Activated naive CD4-positive, alpha-beta T cell treated with anti-CD3 and anti-CD28 coated beads, Interleukin-2, amount 10 ng/mL, durations not matched to agents 7 days and 5 days (primary cell): ENCODE measurements around the gene BTBD19.
"Not testable (repeated sequence)": the region's sequence is repeated elsewhere in the genome, so short reads cannot be mapped to it uniquely, and the experiment has no call there.

Experiments
- CTCF ChIA-PET: fragments of 350-600 bp; sonication (Branson Sonifier 250); formaldehyde crosslinking; loops from one replicate; lab custom pipeline; 2021; ENCODE audit warnings: antibody characterized with exemption; lab: Charles Lee
- DNase-seq: peaks from one replicate; pipeline ENCODE4 v3.0.0-alpha.2; 2020
- H3K27ac Mint-ChIP-seq: one replicate; pipeline ENCODE4 v1.8.0; 2021; ENCODE audit warnings: mild to moderate bottlenecking, moderate library complexity, mixed read lengths
- H3K27me3 Mint-ChIP-seq: one replicate; pipeline ENCODE4 v1.8.0; 2021; ENCODE audit warnings: mild to moderate bottlenecking, mixed read lengths
- H3K36me3 Mint-ChIP-seq: one replicate; pipeline ENCODE4 v1.8.0; 2021; ENCODE audit warnings: mixed read lengths
- H3K4me1 Mint-ChIP-seq: one replicate; pipeline ENCODE4 v1.8.0; 2021; ENCODE audit warnings: mixed read lengths
- H3K4me3 Mint-ChIP-seq: one replicate; pipeline ENCODE4 v1.8.0; 2021; ENCODE audit warnings: mild to moderate bottlenecking, moderate library complexity, mixed read lengths
- H3K9me3 Mint-ChIP-seq: one replicate; pipeline ENCODE4 v1.8.0; 2021; ENCODE audit warnings: mixed read lengths

BTBD19 gene

DNA sequence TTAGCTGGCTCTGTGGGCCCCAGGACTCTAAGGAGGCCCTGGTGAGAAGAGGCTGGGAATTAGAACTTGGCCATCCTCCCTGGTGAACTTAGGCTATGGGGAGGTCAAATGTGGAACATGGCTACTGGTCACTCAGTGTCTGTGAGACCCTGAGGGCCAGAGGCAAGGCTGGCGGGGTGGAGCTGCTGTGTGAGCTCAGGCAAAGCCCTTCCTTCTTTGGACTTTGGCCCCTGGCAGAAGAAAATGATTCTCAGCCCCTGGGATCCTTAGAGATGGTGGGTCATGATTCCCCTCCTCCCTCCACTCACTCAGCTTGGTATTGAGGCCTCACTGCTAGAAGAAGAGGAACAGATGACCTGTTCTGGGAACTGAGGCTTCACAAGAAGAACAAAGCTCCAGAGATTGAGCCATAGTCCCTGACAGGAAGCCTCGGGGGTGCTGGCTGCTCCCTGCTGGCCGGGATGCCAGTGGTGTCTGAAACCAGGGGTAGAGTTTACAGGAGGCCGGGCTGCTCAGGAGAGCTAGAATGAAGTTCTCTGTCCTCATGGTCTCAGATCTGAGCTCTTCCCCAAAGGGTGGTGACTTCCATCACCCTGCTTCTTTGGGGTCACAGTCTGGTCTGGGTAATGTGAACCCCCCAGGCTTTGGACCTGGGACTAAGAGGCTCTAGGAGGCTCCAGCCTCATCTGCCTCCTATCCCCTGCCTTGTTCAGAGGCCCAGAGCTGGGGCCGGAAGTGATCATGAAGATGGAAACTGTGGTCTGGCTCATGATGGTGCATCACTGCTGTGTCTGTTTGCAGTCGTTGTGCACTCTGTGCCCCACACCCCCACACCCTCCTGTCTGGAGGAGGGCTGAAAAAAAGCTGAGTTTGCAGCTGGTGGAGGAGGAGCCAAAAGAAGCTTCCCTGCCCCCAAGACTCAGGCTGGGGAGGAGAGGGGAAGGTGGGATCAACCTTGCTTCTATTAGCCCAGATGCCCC lies 905 bp downstream of the BTBD19 start:
- CTCF ChIA-PET = interaction anchor here (0.8 to 4.5 kb wide), 10 partner anchors 9 to 91 kb away, joined by 3 to 39 read pairs (median 8); partner anchors contain the start of genes BEST4, PLK3 and RNU5D-1
- DNase-seq = peak; percentile 94
- Mint-ChIP-seq H3K4me1 (peaks cover 82% of the 10 kb centered on the region), H3K9me3 (no peaks in the 10 kb centered on the region), H3K27me3 (no peaks in the 10 kb centered on the region), H3K36me3 (peaks cover 49% of the 10 kb centered on the region), H3K27ac (peak overlapping the region; percentile 99), H3K4me3 (peak overlapping the region; percentile 67)

DNA sequence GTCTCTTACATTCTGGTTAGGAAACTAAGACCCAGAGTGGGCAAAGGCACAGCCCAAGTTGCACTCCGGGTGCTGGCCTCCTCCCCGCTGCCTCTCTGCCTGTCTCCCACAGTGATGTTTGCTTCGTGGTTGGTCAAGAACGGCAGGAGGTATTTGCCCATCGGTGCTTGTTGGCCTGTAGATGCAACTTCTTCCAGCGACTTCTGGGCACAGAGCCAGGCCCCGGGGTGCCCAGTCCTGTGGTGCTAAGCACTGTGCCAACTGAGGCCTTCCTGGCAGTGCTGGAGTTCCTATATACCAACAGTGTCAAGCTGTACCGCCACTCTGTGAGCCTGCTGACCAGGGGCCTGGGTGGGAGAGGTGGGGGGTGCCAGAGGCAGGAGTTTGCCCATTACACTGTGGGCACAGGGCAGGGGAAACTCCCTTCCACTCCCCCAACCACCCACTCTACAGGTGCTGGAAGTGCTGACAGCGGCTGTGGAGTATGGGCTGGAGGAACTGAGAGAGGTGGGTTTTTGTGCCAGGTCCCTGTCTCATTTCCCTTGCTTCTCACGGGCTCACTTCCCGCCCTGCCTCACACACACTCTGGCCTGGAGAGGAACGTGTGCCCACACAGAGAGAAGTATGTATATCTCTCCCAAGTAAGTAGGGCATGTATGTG lies 1.9 kb downstream of the BTBD19 start:
- CTCF ChIA-PET = interaction anchor here (0.8 to 4.5 kb wide), 8 partner anchors 9 to 92 kb away, joined by 3 to 39 read pairs (median 9); partner anchors contain the start of genes BEST4, PLK3 and RNU5D-1
- Mint-ChIP-seq H3K27me3 (no peaks in the 10 kb centered on the region), H3K27ac (peak overlapping the region; percentile 99), H3K36me3 (peaks cover 48% of the 10 kb centered on the region), H3K4me1 (peaks cover 81% of the 10 kb centered on the region), H3K9me3 (no peaks in the 10 kb centered on the region), H3K4me3 (no peak overlapping the region)
- DNase-seq = no peak

DNA sequence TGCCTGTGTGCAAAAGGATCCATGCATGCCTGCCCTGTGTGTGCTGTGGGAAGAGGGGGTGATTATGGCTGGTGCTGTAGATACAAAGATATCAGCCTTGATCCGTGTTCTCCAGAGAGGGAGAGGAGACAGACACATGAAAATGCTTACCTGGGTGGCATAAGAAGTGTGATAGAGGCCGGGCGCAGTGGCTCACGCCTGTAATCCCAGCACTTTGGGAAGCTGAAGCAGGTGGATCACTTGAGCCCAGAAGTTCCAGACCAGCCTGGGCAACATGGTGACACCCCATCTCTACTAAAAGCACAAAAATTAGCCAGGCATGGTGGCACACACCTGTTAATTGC lies 2.4 kb downstream of the BTBD19 start:
- H3K4me3 Mint-ChIP-seq, DNase-seq, H3K9me3 Mint-ChIP-seq, H3K27me3 Mint-ChIP-seq: not testable (repeated sequence)
- Mint-ChIP-seq H3K36me3 (peaks cover 44% of the 10 kb centered on the region), H3K4me1 (peaks cover 82% of the 10 kb centered on the region), H3K27ac (peak overlapping the region; percentile 99)
- CTCF ChIA-PET = interaction anchor here (4.1 to 4.5 kb wide), 2 partner anchors 8 to 10 kb away, joined by 35 to 39 read pairs; partner anchors contain the start of gene PLK3

DNA sequence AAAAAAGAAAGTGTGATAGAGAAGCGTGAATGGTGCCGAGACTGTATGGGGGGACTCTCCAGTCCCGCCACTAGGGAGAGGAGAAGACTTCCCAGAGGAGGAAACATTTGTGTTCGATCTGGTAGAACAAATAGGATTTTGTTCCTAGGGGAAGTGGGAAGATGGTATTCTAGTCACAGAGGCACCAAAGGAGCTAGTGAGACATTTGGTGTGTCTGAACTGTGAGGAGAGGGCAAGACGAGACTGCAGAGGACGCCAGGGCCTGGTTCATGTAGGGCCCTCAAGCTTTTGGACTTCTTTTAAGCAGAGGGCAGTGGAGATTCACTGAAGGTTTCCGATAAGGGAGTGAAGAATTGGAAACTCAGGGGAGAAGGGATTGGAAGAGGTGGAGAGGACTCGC lies 2.9 kb downstream of the BTBD19 start:
- Mint-ChIP-seq H3K4me3 (no peak overlapping the region), H3K36me3 (peaks cover 43% of the 10 kb centered on the region), H3K27me3 (no peaks in the 10 kb centered on the region), H3K4me1 (peaks cover 81% of the 10 kb centered on the region), H3K27ac (peak overlapping the region; percentile 99), H3K9me3 (no peaks in the 10 kb centered on the region)
- no peak for DNase-seq
- CTCF ChIA-PET = interaction anchor here (4.1 to 4.5 kb wide), 2 partner anchors 8 to 11 kb away, joined by 35 to 39 read pairs; partner anchors contain the start of gene PLK3

DNA sequence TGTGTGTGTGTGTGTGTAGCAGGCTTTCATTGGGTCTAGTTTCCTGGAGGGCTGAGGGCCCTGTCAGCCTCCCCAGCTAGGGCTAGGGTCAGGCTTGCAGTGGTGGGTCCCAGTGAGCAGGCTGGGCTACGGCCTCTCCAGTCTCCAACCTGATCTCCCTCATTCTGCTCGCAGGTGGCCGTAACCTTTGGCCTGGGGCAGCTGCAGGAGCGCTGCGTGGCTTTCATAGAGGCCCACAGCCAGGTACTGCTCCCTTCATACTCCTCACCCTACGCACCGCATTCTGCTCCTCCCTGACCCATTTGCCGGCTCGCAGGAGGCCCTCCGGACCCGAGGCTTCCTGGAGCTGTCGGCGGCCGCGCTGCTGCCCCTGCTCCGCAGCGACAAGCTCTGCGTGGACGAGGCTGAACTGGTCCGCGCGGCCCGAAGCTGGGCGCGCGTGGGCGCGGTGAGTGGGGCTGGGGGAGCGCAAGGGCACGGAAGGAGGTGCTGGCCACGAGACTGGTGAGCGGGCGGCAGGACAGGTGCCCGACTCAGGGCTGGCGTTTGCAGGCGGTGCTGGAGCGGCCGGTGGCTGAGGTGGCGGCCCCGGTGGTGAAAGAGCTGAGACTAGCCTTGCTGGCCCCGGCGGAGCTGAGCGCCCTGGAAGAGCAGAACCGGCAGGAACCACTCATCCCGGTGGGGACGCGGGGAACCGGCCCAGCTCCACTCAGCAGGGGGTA lies 4.7 kb downstream of the BTBD19 start:
- no peaks in the 10 kb centered on the region for H3K27me3 Mint-ChIP-seq

DNA sequence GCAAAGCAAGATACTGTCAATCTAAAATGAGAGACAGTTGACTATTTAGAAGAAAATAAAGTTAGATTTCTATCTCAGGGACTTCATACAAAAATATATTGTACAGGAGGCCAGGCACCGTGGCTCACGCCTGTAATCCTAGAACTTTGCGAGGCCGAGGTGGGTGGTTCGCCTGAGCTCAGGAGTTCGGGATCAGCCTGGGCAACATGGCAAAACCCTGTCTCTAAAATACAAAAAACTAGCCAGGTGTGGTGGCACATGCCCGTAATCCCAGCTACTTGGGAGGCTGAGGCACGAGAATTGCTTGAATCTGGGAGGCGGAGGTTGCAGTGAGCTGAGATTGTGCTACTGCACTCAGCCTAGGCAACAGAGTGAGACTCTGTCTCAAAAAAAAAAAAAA lies 7.6 kb downstream of the BTBD19 start:
- DNase-seq, H3K4me3 Mint-ChIP-seq, H3K27me3 Mint-ChIP-seq, H3K9me3 Mint-ChIP-seq, H3K27ac Mint-ChIP-seq: not testable (repeated sequence)
- peaks cover 23% of the 10 kb centered on the region for H3K36me3 Mint-ChIP-seq
- peaks cover 72% of the 10 kb centered on the region for H3K4me1 Mint-ChIP-seq
- CTCF ChIA-PET = interaction anchor here (0.9 kb wide), 1 partner anchor 16 kb away, joined by 5 read pairs; the partner anchor contains the start of gene PLK3

More for the DNA sequence above, 4.7 kb downstream of the BTBD19 start:
- peak overlapping the region; percentile 78 for H3K4me3 Mint-ChIP-seq
- CTCF ChIA-PET = interaction anchor here (0.8 to 1.7 kb wide), 5 partner anchors 10 to 91 kb away, joined by 3 to 11 read pairs (median 3); partner anchors contain the start of gene PLK3
- H3K9me3 Mint-ChIP-seq = no peaks in the 10 kb centered on the region
- H3K4me1 Mint-ChIP-seq = peaks cover 74% of the 10 kb centered on the region
- peaks cover 36% of the 10 kb centered on the region for H3K36me3 Mint-ChIP-seq
- no peak for DNase-seq
- H3K27ac Mint-ChIP-seq = peak overlapping the region; percentile 99

DNA sequence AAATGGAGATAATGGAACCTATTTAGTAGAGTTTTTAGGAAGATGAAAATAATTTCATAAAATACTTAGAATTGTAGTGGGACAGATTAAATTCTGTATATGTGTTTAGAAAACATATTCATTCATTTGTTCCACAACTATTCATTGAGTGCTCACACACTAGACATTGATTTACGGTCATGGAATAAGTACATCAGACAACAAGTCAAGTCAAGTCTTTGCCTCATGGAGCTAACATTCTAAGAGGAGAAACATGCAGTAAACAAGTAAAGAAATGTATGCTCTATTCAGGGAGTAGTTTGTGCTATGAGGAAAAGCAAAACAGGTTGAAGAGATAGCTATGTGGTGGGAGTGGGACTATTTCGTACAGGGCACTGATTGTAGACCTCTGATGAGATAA lies 9.0 kb downstream of the BTBD19 start:
- DNase-seq = no peak
- peaks cover 65% of the 10 kb centered on the region for H3K4me1 Mint-ChIP-seq
- CTCF ChIA-PET = interaction anchor here (1.8 to 6.9 kb wide), 4 partner anchors 8 to 89 kb away, joined by 4 to 68 read pairs (median 26); partner anchors contain the start of genes BTBD19, DYNLT4 and PLK3

DNA sequence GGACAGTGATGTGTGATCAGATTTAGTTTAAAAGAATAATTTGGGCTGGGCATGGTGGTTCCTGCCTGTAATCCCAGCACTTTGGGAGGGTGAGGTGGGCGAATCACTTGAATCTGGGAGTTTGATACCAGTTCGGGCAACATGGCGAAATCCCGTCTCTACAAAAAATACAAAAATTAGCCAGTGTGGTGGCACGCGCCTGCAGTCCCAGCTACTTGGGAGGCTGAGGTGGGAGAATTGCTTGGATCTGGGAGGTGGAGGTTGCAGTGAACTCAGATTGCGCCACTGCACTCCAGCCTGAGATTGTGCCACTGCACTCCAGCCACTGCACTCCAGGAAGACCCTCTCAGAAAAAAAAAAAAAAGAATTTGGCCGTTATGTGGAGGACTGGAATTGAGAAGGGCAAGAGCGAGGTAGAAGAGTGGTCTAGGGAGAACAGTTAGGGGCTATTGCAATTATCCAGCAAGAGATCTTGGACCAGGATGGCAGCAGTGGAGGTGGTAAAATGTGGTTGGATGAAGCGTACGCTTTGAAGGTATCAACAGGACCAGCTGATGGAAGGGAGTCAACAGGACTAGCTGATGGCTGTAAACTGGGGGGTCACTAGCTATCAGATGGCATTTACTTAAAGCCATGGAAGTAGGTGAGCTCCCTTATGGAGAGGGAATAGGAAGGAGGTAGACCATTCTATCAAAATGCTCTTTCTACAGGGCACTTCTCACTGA lies 9.6 kb downstream of the BTBD19 start:
- Mint-ChIP-seq H3K4me3 (peak overlapping the region; percentile 58), H3K4me1 (peaks cover 68% of the 10 kb centered on the region), H3K27me3 (peaks cover 4% of the 10 kb centered on the region), H3K9me3 (no peaks in the 10 kb centered on the region), H3K36me3 (peaks cover 14% of the 10 kb centered on the region), H3K27ac (peak overlapping the region; percentile 100)
- DNase-seq = no peak
- CTCF ChIA-PET = interaction anchor here (0.7 to 6.9 kb wide), 6 partner anchors 9 to 1440 kb away, joined by 3 to 68 read pairs (median 9); partner anchors contain the start of genes BTBD19, DYNLT4 and PLK3

More for the DNA sequence above, 9.0 kb downstream of the BTBD19 start:
- no peaks in the 10 kb centered on the region for H3K27me3 Mint-ChIP-seq
- H3K27ac Mint-ChIP-seq = peak overlapping the region; percentile 74
- peak overlapping the region; percentile 29 for H3K4me3 Mint-ChIP-seq
- H3K9me3 Mint-ChIP-seq = no peaks in the 10 kb centered on the region
- H3K36me3 Mint-ChIP-seq = peaks cover 14% of the 10 kb centered on the region

DNA sequence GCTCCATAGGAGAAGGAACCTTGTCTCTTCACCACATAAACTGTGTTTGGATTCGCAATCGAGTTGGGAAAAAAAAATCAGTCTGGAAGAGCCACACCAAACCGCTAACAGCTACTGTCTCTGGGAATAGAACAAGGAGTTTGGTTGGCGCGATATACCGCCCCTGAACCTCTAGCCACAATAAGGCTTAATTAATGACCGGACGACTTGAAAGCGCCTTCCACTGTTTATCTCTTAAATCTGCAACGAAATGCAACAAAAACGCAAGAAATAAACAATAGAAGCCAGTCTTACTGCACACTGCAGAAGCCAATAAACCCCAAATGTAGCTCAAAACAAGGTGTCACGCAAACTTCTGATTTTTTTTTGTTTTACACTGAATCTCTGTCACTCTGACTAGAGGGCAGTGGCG lies 10.9 kb downstream of the BTBD19 start:
- DNase-seq = no peak
- Mint-ChIP-seq H3K9me3 (no peaks in the 10 kb centered on the region), H3K36me3 (peaks cover 10% of the 10 kb centered on the region), H3K27me3 (peaks cover 5% of the 10 kb centered on the region), H3K4me1 (peaks cover 61% of the 10 kb centered on the region), H3K27ac (peak overlapping the region; percentile 100), H3K4me3 (peak overlapping the region; percentile 88)
- CTCF ChIA-PET = interaction anchor here (0.7 to 6.9 kb wide), 8 partner anchors 10 to 483 kb away, joined by 3 to 68 read pairs (median 4); partner anchors contain the start of genes BTBD19, DYNLT4 and PLK3

DNA sequence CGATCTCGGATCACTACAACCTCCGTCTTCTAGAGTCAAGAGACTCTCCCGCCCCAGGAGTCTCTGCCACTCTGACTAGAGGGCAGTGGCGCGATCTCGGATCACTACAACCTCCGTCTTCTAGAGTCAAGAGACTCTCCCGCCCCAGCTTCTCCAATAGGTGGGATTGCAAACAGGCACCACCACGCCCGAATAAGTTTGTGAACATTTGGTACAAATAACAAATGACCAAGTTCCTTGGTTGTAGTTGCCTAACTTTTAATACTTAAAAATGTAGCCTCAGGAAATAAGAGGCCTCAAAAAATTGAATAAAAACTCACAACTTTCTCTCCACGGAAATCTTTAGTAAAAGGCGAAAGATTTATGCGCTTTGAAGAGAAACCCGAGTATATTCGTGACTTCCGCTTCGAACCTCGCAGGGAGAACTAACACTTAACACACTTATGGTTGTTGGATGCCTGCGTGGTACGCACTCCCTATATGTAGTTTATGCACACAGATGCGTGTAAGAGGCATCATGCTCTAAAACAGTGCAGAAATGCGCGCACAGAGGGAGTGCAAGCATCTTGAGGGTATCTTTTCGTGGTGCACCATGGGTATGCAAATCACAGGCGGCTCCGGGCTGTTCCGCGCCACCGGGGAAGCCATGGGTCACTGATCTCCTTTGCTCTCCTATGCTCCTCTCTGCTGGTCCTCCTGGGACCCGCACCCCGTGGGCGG lies 11.4 kb downstream of the BTBD19 start:
- H3K4me1 Mint-ChIP-seq = peaks cover 58% of the 10 kb centered on the region
- peaks cover 5% of the 10 kb centered on the region for H3K27me3 Mint-ChIP-seq
- peak overlapping the region; percentile 88 for H3K4me3 Mint-ChIP-seq
- H3K27ac Mint-ChIP-seq = peak overlapping the region; percentile 100
- no peaks in the 10 kb centered on the region for H3K9me3 Mint-ChIP-seq
- peak; percentile 86 for DNase-seq
- CTCF ChIA-PET = interaction anchor here (0.9 to 6.9 kb wide), 8 partner anchors 11 to 34 kb away, joined by 3 to 68 read pairs (median 4); partner anchors contain the start of genes BTBD19, DYNLT4 and PLK3
- peaks cover 9% of the 10 kb centered on the region for H3K36me3 Mint-ChIP-seq

DNA sequence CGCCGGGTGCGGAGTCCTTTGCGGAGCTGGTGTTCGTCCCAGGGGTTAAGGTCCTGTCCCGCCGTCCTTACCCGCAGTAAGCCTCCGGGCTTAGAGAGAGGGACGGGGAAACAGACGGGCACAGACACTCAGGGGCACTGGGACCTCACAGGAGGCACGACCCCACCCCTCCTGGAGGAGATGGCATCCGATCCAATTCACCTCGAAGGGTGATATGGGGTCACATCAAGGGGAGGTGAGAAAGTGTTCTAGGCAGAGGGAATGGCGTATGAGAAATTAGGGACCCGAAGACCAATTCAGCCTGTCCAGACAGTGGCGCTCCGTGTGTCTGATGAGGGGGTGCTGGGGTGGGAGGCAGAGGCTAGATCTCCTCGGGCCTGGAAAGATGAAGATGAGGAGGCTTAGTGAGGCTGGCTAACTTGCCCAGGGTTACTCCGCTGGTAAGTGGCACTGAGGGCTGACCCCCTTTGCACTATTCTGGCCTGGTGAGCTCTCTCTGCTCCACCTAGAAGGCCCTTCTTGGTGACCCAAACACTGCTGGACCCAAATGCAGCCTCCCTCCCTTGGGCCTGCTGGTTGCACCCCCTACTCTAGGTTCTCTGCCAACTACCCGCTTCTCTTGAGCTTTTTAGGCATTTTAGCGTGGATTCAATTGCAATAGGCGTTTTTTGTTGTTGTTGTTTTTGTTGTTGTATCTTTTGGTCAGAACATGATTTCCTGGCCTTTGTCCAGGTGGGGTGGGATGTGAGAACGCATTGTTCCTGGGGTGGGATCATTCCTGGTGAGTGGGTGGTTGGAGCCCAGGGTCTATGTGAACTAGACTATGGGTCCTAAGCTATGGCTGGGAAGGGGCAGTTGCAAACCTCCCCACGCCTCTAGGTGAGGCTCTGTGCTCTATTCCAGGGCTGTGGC lies 12.3 kb downstream of the BTBD19 start:
- Mint-ChIP-seq H3K4me1 (peaks cover 50% of the 10 kb centered on the region), H3K27me3 (peaks cover 9% of the 10 kb centered on the region), H3K36me3 (peaks cover 3% of the 10 kb centered on the region), H3K27ac (peak overlapping the region; percentile 100), H3K9me3 (no peaks in the 10 kb centered on the region), H3K4me3 (peak overlapping the region; percentile 88)
- DNase-seq = no peak
- CTCF ChIA-PET = interaction anchor here (1.2 to 6.9 kb wide), 7 partner anchors 10 to 191 kb away, joined by 3 to 68 read pairs (median 6); partner anchors contain the start of genes BTBD19, DYNLT4, PLK3 and UROD
